GM19467 (cell line): ENCODE results near the gene EPS8L2.

ENCODE experiments used
- ATAC-seq: cut with Tn5 transposase; IDR thresholded peaks from one replicate; pipeline ENCODE4 v1.9.1; 2021; ENCODE audit warnings: mild to moderate bottlenecking, moderate library complexity; ENCODE audit not compliant: unreplicated experiment

The EPS8L2 gene

GRCh38 chr11:774873-775592, 69.0 kb downstream of the EPS8L2 start:
- ATAC-seq = no peak

- ATAC-seq = no peak
Observed at GRCh38 chr11:776263-776560, 70.2 kb downstream of the EPS8L2 start.

- ATAC-seq = peak; percentile 7
Observed at GRCh38 chr11:776561-777287, 70.7 kb downstream of the EPS8L2 start.
